HEK293 (cell line): ENCODE measurements around the gene AATK.

ENCODE experiments used
- ATF2 ChIP-seq: fragments of 450-650 bp; formaldehyde crosslinking; IDR thresholded peaks from 2 replicates; pipeline ENCODE4 v1.5.1; 2016; ENCODE audit warnings: missing biosample characterization, missing genetic modification characterization, low read depth
- BCL11B ChIP-seq: fragments of 450-650 bp; formaldehyde crosslinking; IDR thresholded peaks from 2 replicates; pipeline ENCODE4 v1.5.1; 2016; ENCODE audit warnings: low read depth, missing biosample characterization, missing genetic modification characterization
- EGR2 ChIP-seq: fragments of 450-650 bp; formaldehyde crosslinking; IDR thresholded peaks from 2 replicates; pipeline ENCODE4 v1.5.1; 2016; ENCODE audit warnings: low read depth, missing biosample characterization, missing genetic modification characterization
- FEZF1 ChIP-seq: fragments of 450-650 bp; formaldehyde crosslinking; IDR thresholded peaks from 2 replicates; pipeline ENCODE4 v1.5.1; 2016; ENCODE audit warnings: missing biosample characterization, missing genetic modification characterization
- GLI4 ChIP-seq: fragments of 450-650 bp; formaldehyde crosslinking; IDR thresholded peaks from 2 replicates; pipeline ENCODE4 v1.5.1; 2016; ENCODE audit warnings: missing biosample characterization, missing genetic modification characterization
- HOXC10 ChIP-seq: sonication (generic); formaldehyde crosslinking; IDR thresholded peaks from 2 replicates; pipeline ENCODE4 v1.8.1; 2023; ENCODE audit warnings: mild to moderate bottlenecking, missing genetic modification reagents
- KLF1 ChIP-seq: fragments of 450-650 bp; formaldehyde crosslinking; IDR thresholded peaks from 2 replicates; pipeline ENCODE4 v1.5.1; 2016; ENCODE audit warnings: missing biosample characterization, missing genetic modification characterization
- KLF10 ChIP-seq: fragments of 450-650 bp; IDR thresholded peaks from 2 replicates; pipeline ENCODE4 v1.5.1; 2018; ENCODE audit warnings: missing biosample characterization, mild to moderate bottlenecking, missing genetic modification characterization
- KLF9 ChIP-seq: fragments of 450-650 bp; formaldehyde crosslinking; IDR thresholded peaks from 2 replicates; pipeline ENCODE4 v1.5.1; 2016; ENCODE audit warnings: missing biosample characterization, missing genetic modification characterization, low read depth
- ZBTB11 ChIP-seq: fragments of 450-650 bp; formaldehyde crosslinking; conservative IDR thresholded peaks from 2 replicates; pipeline ENCODE4 v1.5.1; 2016; ENCODE audit warnings: low read depth, missing biosample characterization, missing genetic modification characterization
- ZBTB26 ChIP-seq: fragments of 450-650 bp; formaldehyde crosslinking; optimal IDR thresholded peaks from 2 replicates; pipeline ENCODE3; 2016; ENCODE audit warnings: missing biosample characterization, mild to moderate bottlenecking, missing genetic modification characterization
- ZBTB48 ChIP-seq: fragments of 450-650 bp; formaldehyde crosslinking; IDR thresholded peaks from 2 replicates; pipeline ENCODE4 v1.5.1; 2016; ENCODE audit warnings: missing biosample characterization, missing genetic modification characterization
- ZBTB49 ChIP-seq: fragments of 450-650 bp; formaldehyde crosslinking; IDR thresholded peaks from 2 replicates; pipeline ENCODE4 v1.5.1; 2016; ENCODE audit warnings: missing biosample characterization, missing genetic modification characterization, low read depth
- ZNF132 ChIP-seq: fragments of 450-650 bp; formaldehyde crosslinking; IDR thresholded peaks from 2 replicates; pipeline ENCODE4 v1.5.1; 2017; ENCODE audit warnings: missing biosample characterization, missing genetic modification characterization, borderline replicate concordance
- ZNF16 ChIP-seq: fragments of 450-650 bp; formaldehyde crosslinking; IDR thresholded peaks from 2 replicates; pipeline ENCODE4 v1.5.1; 2016; ENCODE audit warnings: low read depth, missing biosample characterization, missing genetic modification characterization
- ZNF18 ChIP-seq: fragments of 450-650 bp; formaldehyde crosslinking; IDR thresholded peaks from 2 replicates; pipeline ENCODE4 v1.5.1; 2016; ENCODE audit warnings: missing biosample characterization, missing genetic modification characterization
- ZNF324 ChIP-seq: fragments of 450-650 bp; formaldehyde crosslinking; IDR thresholded peaks from 2 replicates; pipeline ENCODE4 v1.5.1; 2016; ENCODE audit warnings: missing biosample characterization, missing genetic modification characterization
- ZNF549 ChIP-seq: fragments of 450-650 bp; IDR thresholded peaks from 2 replicates; pipeline ENCODE4 v1.5.1; 2018; ENCODE audit warnings: missing biosample characterization, missing genetic modification characterization, mild to moderate bottlenecking, inconsistent platforms, moderate library complexity
- ZNF571 ChIP-seq: fragments of 450-650 bp; formaldehyde crosslinking; IDR thresholded peaks from 2 replicates; pipeline ENCODE4 v1.5.0; 2017; ENCODE audit warnings: missing biosample characterization, missing genetic modification characterization
- ZNF610 ChIP-seq: fragments of 450-650 bp; formaldehyde crosslinking; IDR thresholded peaks from 2 replicates; pipeline ENCODE4 v1.5.1; 2016; ENCODE audit warnings: missing biosample characterization, missing genetic modification characterization, borderline replicate concordance
- ZNF621 ChIP-seq: fragments of 450-650 bp; formaldehyde crosslinking; IDR thresholded peaks from 2 replicates; pipeline ENCODE4 v1.5.1; 2017; ENCODE audit warnings: missing biosample characterization, missing genetic modification characterization
- ZNF624 ChIP-seq: fragments of 450-650 bp; formaldehyde crosslinking; IDR thresholded peaks from 2 replicates; pipeline ENCODE4 v1.5.1; 2017; ENCODE audit warnings: missing biosample characterization, missing genetic modification characterization
- ZNF629 ChIP-seq: fragments of 450-650 bp; formaldehyde crosslinking; IDR thresholded peaks from 2 replicates; pipeline ENCODE4 v1.5.1; 2017; ENCODE audit warnings: missing biosample characterization, missing genetic modification characterization
- ZNF660 ChIP-seq: fragments of 450-650 bp; IDR thresholded peaks from 2 replicates; pipeline ENCODE4 v1.5.1; 2018; ENCODE audit warnings: missing biosample characterization, mild to moderate bottlenecking, missing genetic modification characterization
- ZNF707 ChIP-seq: fragments of 450-650 bp; formaldehyde crosslinking; IDR thresholded peaks from 2 replicates; pipeline ENCODE4 v1.5.1; 2016; ENCODE audit warnings: missing biosample characterization, missing genetic modification characterization
- ZNF76 ChIP-seq: fragments of 450-650 bp; formaldehyde crosslinking; IDR thresholded peaks from 2 replicates; pipeline ENCODE4; 2016; ENCODE audit warnings: low read depth, missing biosample characterization, missing genetic modification characterization, borderline replicate concordance
- ZNF843 ChIP-seq: fragments of 450-650 bp; formaldehyde crosslinking; IDR thresholded peaks from 2 replicates; pipeline ENCODE4 v1.5.1; 2016; ENCODE audit warnings: missing biosample characterization, missing genetic modification characterization
- ZSCAN30 ChIP-seq: fragments of 450-650 bp; IDR thresholded peaks from 2 replicates; pipeline ENCODE4 v1.5.1; 2018; ENCODE audit warnings: missing biosample characterization, mild to moderate bottlenecking, missing genetic modification characterization, moderate library complexity
- ZSCAN4 ChIP-seq: fragments of 450-650 bp; formaldehyde crosslinking; IDR thresholded peaks from 2 replicates; pipeline ENCODE4 v1.5.1; 2017; ENCODE audit warnings: missing biosample characterization, missing genetic modification characterization

Gene AATK

GRCh38 chr17:81169870-81170309 lies 3.9 kb upstream of the AATK start (continued):
- no peak for TF ChIP-seq ZBTB49 (tag by site-specific recombination)
- TF ChIP-seq EGR2 (tag by site-specific recombination): peak; percentile 78
- no peak for TF ChIP-seq ZNF624 (tag by site-specific recombination)
- TF ChIP-seq ZNF76 (tag by site-specific recombination): no peak
- TF ChIP-seq GLI4 (tag by site-specific recombination): peak; percentile 77; the same call in 1 of the 2 replicates
- TF ChIP-seq ZNF549 (tag by site-specific recombination): no peak
- TF ChIP-seq ZSCAN30 (tag by site-specific recombination): no peak
- TF ChIP-seq ZBTB26 (tag by site-specific recombination): peak; percentile 17
- TF ChIP-seq KLF9 (tag by site-specific recombination): no peak
- TF ChIP-seq ZNF610 (tag by site-specific recombination): no peak
- TF ChIP-seq ZNF132 (tag by site-specific recombination): no peak
- TF ChIP-seq ZNF660 (tag by site-specific recombination): no peak
- no peak for TF ChIP-seq FEZF1 (tag by site-specific recombination)
- TF ChIP-seq ZNF707 (tag by site-specific recombination): 0 out of 2 replicates have a peak, but pooled peaks have one; percentile 3
- TF ChIP-seq HOXC10 (CRISPR knock-in tag): no peak
- no peak for TF ChIP-seq ZNF843
- TF ChIP-seq ZNF324: no peak
- TF ChIP-seq ZNF571 (tag by site-specific recombination): 0 out of 2 replicates have a peak, but pooled peaks have one; percentile 47
- TF ChIP-seq KLF1 (tag by site-specific recombination): no peak
- TF ChIP-seq ZNF629 (tag by site-specific recombination): no peak
- no peak for TF ChIP-seq ZBTB11 (tag by site-specific recombination)
- TF ChIP-seq ATF2 (tag by site-specific recombination): no peak
- no peak for TF ChIP-seq BCL11B
- no peak for TF ChIP-seq KLF10
- TF ChIP-seq ZNF621 (tag by site-specific recombination): 0 out of 2 replicates have a peak, but pooled peaks have one; percentile 43
- TF ChIP-seq ZNF16 (tag by site-specific recombination): no peak
- no peak for TF ChIP-seq ZBTB48 (tag by site-specific recombination)
- TF ChIP-seq ZSCAN4 (tag by site-specific recombination): peak; percentile 94
- TF ChIP-seq ZNF18 (tag by site-specific recombination): peak; percentile 92
